GM12878 (cell line): Measurements from ENCODE around the gene CDH5. TPM values are rescaled to one million over a fixed set of nuclear protein-coding genes. Genes with fewer than 3 reads are reported as not detected.

ENCODE experiments used
- ATAC-seq: fragments of 200-7000 bp; cut with Tn5 transposase; 3 replicates; pipeline ENCODE4 v1.9.1; 2020; ENCODE audit warnings: mild to moderate bottlenecking, moderate library complexity
- BruUV-seq: library from RNA; stranded (reverse); fragments of 400-500 nt; replicated peaks from 2 replicates; lab custom pipeline; 2021; lab: Mats Ljungman, UMichigan
- CTCF ChIA-PET: fragments of 300-600 bp; sonication (Branson Sonifier 250); formaldehyde crosslinking; extraction: SDS; loops from one replicate; lab custom pipeline; 2021; ENCODE audit warnings: inconsistent platforms; lab: Yijun Ruan, JAX
- POLR2A ChIA-PET: fragments of 350-600 bp; formaldehyde crosslinking; extraction: SDS; loops from one replicate; lab custom pipeline; 2021; ENCODE audit warnings: inconsistent platforms; lab: Charles Lee
- RAD21 ChIA-PET: fragments of 300-600 bp; sonication (Branson Sonifier 250); formaldehyde crosslinking; loops from one replicate; lab custom pipeline; 2023; ENCODE audit warnings: antibody characterized with exemption; ENCODE audit not compliant: unreplicated experiment; lab: Charles Lee
- SMC1A ChIA-PET: fragments of 300-600 bp; sonication (Branson Sonifier 250); formaldehyde crosslinking; loops from one replicate; lab custom pipeline; 2023; ENCODE audit not compliant: unreplicated experiment, uncharacterized antibody; lab: Charles Lee
- DNase-seq: peaks from one replicate; pipeline ENCODE4 v3.0.0-alpha.2; 2011; ENCODE audit warnings: low read depth, low spot score
- FAIRE-seq: peaks from 3 replicates; lab custom pipeline; 2011; peaks lifted over from hg19 to GRCh38; lab: Jason Lieb, UNC
- H2AFZ ChIP-seq: 2 replicates; pipeline ENCODE4 v1.6.0; 2011; ENCODE audit warnings: low read depth, low read length, control low read depth; ENCODE audit not compliant: control insufficient read depth
- H3K27ac ChIP-seq: 2 replicates; pipeline ENCODE4 v1.5.1; 2011; ENCODE audit warnings: control low read depth; ENCODE audit not compliant: control insufficient read depth, insufficient read depth
- H3K27me3 ChIP-seq, 2 experiments: replicated peaks in 1 of 2; 2 replicates each; pipeline versions ENCODE4 v1.6.0 to v1.6.1; 2011; ENCODE audit warnings: low read length in 1 of 2; ENCODE audit not compliant: control insufficient read depth in 2 of 2, insufficient read depth in 2 of 2
- H3K36me3 ChIP-seq, 2 experiments: 2 replicates each; pipeline ENCODE4 v1.5.1; 2011; ENCODE audit warnings: low read length in 1 of 2; ENCODE audit not compliant: control insufficient read depth in 2 of 2, insufficient read depth in 2 of 2
- H3K4me1 ChIP-seq: 2 replicates; pipeline ENCODE4 v1.6.1; 2011; ENCODE audit warnings: mild to moderate bottlenecking, low read length, moderate library complexity, mixed read lengths; ENCODE audit not compliant: control insufficient read depth, insufficient read depth
- H3K4me2 ChIP-seq: 2 replicates; pipeline ENCODE4 v1.6.0; 2011; ENCODE audit warnings: control low read depth; ENCODE audit not compliant: control insufficient read depth, insufficient read depth
- H3K4me3 ChIP-seq: fragments of 200-600 bp; sonication (generic); 2 replicates; pipeline ENCODE4 v1.5.1; 2016
- H3K79me2 ChIP-seq: 2 replicates; pipeline ENCODE4 v1.6.0; 2011; ENCODE audit warnings: low read length; ENCODE audit not compliant: control insufficient read depth, insufficient read depth
- H3K9ac ChIP-seq: 2 replicates; pipeline ENCODE4 v1.8.0; 2011; ENCODE audit warnings: low read length, control low read depth, mixed read lengths; ENCODE audit not compliant: control insufficient read depth, insufficient read depth
- H3K9me3 ChIP-seq: replicated peaks from 3 replicates; pipeline ENCODE4 v1.5.1; 2011; ENCODE audit warnings: mild to moderate bottlenecking, low read length; ENCODE audit not compliant: control insufficient read depth, insufficient read depth
- H4K20me1 ChIP-seq: 2 replicates; pipeline ENCODE4 v1.6.0; 2011; ENCODE audit not compliant: control insufficient read depth, insufficient read depth
- BMI1 ChIP-seq: fragments of 450-650 bp; IDR thresholded peaks from 2 replicates; pipeline ENCODE4 v1.6.1; 2016; ENCODE audit warnings: mild to moderate bottlenecking, moderate library complexity, borderline replicate concordance
- ESRRA ChIP-seq: IDR thresholded peaks from 2 replicates; pipeline ENCODE4 v1.6.1; 2012; ENCODE audit warnings: mild to moderate bottlenecking, low read length, improper control_type of control experiment
- TBL1XR1 ChIP-seq: IDR thresholded peaks from 2 replicates; pipeline ENCODE4 v1.6.1; 2012; ENCODE audit warnings: low read depth, low read length, improper control_type of control experiment
- ZNF207 ChIP-seq: fragments of 450-650 bp; IDR thresholded peaks from 2 replicates; pipeline ENCODE4 v1.6.1; 2014; ENCODE audit warnings: antibody characterized with exemption, mild to moderate bottlenecking, borderline replicate concordance
- WGBS: methylation state at CpG from one replicate; pipeline ENCODE4 v1.1.6; 2016; ENCODE audit warnings: low lambda C conversion rate; ENCODE audit not compliant: insufficient replicate concordance, insufficient coverage; ENCODE audit errors: missing lambda C conversion rate; 5-methylcytosine and 5-hydroxymethylcytosine counted together
- in situ Hi-C: fragments of 300-500 bp; cut with MboI; formaldehyde crosslinking; loops from 9 replicates; pipeline ENCODE4 v1.14.3; 2018; ENCODE audit warnings: mixed read lengths
- intact Hi-C: fragments of 100-400 bp; cut with micrococcal nuclease; formaldehyde crosslinking; loops from one replicate; pipeline ENCODE4 v1.14.2; 2022; ENCODE audit not compliant: unreplicated experiment
- polyA plus RNA-seq, 11 experiments: library from polyadenylated mRNA; depleted of rRNA in 4 of 11; unstranded in 6 of 11; stranded (reverse) in 5 of 11; fragments of >200 nt; fragmentation: Nextera tagmentation in 4 of 11; fragmentation: Illumina TruSeq in 1 of 11; extraction: Ambion mirVana in 4 of 11; extraction: Trizol in 1 of 11; gene quantifications; 1 replicate in 1 of 11; 2 replicates in 10 of 11; pipeline versions ENCODE4 v1.2.1 to v1.2.3, GENCODE V29; 2011 to 2016; ENCODE audit warnings: inconsistent platforms in 2 of 11, missing spikeins in 2 of 11, low read depth in 1 of 11
- total RNA-seq, 4 experiments: library from RNA; depleted of rRNA in 3 of 4; stranded (reverse); fragments of >200 nt in 3 of 4; fragmentation: Illumina TruSeq in 1 of 4; extraction: Trizol in 1 of 4; gene quantifications; 2 replicates each; pipeline versions ENCODE4 v1.2.1 to v1.2.3, GENCODE V29; 2013 to 2021
- TF ChIP-seq, protein P1 (sequence below): fragments of 450-650 bp; IDR thresholded peaks from 2 replicates; pipeline ENCODE4 v1.6.1; 2016; ENCODE audit warnings: mild to moderate bottlenecking
- TF ChIP-seq, protein P2 (sequence below), 3 experiments: IDR thresholded peaks in 2 of 3; conservative IDR thresholded peaks in 1 of 3; 2 replicates each; pipeline ENCODE4 v1.5.1; 2011; ENCODE audit warnings: low read depth in 3 of 3, low read length in 3 of 3, mild to moderate bottlenecking in 3 of 3, control low read depth in 2 of 3, moderate library complexity in 2 of 3, inconsistent platforms in 1 of 3, mixed read lengths in 1 of 3; ENCODE audit not compliant: control insufficient read depth in 2 of 3, insufficient read depth in 1 of 3; ENCODE audit errors: extremely low read depth in 1 of 3

The CDH5 gene
- total and polyA plus RNA-seq, 10 of the 15 experiments (the other 5 are each of a cell fraction or from before 2014, with no cell fraction given), result not detected

DNA sequence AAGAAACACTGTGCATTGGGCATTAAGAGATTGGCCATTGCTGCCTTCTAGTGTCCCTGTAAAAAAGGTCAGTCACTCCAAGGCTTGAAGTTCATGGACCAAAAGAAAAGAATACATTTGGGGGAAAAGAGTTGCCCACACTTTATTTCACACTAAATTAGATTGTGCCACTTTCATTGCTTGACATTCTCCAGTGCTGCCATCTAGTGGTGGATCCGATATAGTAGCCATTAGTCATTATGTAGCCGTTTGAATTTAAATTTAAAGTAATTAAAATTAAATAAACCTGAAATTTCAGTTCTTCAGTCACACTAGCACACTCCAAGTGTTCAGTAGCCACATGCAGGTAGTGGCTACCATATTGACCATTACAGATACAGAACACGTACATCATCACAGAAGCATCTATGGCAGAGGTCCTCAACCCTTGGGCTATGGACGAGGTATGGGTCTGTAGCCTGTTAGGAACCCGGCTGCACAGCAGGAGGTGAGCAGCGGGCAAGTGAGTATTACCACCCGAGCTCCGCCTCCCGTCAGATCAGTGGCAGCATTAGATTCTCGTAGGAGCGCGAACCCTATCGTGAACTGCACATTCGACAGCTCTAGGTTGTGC is 21.9 kb upstream of the CDH5 start:
- TF ChIP-seq TBL1XR1, result no peak
- no peak for TF ChIP-seq ESRRA
- no peak for TF ChIP-seq ZNF207
- TF ChIP-seq BMI1, result no peak
- TF ChIP-seq, protein P1, sequence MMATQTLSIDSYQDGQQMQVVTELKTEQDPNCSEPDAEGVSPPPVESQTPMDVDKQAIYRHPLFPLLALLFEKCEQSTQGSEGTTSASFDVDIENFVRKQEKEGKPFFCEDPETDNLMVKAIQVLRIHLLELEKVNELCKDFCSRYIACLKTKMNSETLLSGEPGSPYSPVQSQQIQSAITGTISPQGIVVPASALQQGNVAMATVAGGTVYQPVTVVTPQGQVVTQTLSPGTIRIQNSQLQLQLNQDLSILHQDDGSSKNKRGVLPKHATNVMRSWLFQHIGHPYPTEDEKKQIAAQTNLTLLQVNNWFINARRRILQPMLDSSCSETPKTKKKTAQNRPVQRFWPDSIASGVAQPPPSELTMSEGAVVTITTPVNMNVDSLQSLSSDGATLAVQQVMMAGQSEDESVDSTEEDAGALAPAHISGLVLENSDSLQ, result no peak
- TF ChIP-seq, protein P2, sequence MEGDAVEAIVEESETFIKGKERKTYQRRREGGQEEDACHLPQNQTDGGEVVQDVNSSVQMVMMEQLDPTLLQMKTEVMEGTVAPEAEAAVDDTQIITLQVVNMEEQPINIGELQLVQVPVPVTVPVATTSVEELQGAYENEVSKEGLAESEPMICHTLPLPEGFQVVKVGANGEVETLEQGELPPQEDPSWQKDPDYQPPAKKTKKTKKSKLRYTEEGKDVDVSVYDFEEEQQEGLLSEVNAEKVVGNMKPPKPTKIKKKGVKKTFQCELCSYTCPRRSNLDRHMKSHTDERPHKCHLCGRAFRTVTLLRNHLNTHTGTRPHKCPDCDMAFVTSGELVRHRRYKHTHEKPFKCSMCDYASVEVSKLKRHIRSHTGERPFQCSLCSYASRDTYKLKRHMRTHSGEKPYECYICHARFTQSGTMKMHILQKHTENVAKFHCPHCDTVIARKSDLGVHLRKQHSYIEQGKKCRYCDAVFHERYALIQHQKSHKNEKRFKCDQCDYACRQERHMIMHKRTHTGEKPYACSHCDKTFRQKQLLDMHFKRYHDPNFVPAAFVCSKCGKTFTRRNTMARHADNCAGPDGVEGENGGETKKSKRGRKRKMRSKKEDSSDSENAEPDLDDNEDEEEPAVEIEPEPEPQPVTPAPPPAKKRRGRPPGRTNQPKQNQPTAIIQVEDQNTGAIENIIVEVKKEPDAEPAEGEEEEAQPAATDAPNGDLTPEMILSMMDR (IDR thresholded peaks at IDR 0.05 in 2 of 3, conservative IDR thresholded peaks at IDR 0.05 in 1 of 3; ENCODE audit: control insufficient read depth in 2 of 3, extremely low read depth in 1 of 3, insufficient read depth in 1 of 3, low read depth in 3 of 3, low read length in 3 of 3), result peak; percentile 50 to 73 (median 53); a peak in 5 of 6 replicates
- TF ChIP-seq, all 136 proteins: peak for 1
- FAIRE-seq (peak; percentile 92), ATAC-seq (peak; percentile 66), DNase-seq (no peak)
- H3K79me2 ChIP-seq, result no peaks in the 10 kb centered on the region
- intact Hi-C loops, result loop anchor here (2.0 kb wide), 1 partner anchor 70 kb away; no protein-coding TSS in a partner anchor
- no TSS peak for BruUV-seq
- no peak overlapping the region for H3K27ac ChIP-seq
- RAD21 ChIA-PET, result interaction anchor here (0.8 kb wide), 1 partner anchor 69 kb away, joined by 4 read pairs; no protein-coding TSS in a partner anchor
- H4K20me1 ChIP-seq, result 0 out of 2 replicates have a peak, but pooled peaks cover 2% of the 10 kb centered on the region
- CTCF ChIA-PET, result interaction anchor here (0.8 to 4.8 kb wide), 15 partner anchors 9 to 245 kb away, joined by 3 to 33 read pairs (median 4); no protein-coding TSS in a partner anchor
- no peak overlapping the region for H2AFZ ChIP-seq
- no peak overlapping the region for H3K4me2 ChIP-seq
- POLR2A ChIA-PET, result no interaction called here
- peaks cover 0 to 1% of the 10 kb centered on the region in 2 experiments; a peak in 1 of 4 replicates for H3K27me3 ChIP-seq
- no peaks in the 10 kb centered on the region for H3K4me1 ChIP-seq
- WGBS, result 45% methylated on average over 14 of the region's 14 CpGs
- in situ Hi-C loops, result no loop called here
- no peaks in the 10 kb centered on the region for H3K9me3 ChIP-seq
- H3K9ac ChIP-seq, result no peak overlapping the region
- no peaks in the 10 kb centered on the region for H3K36me3 ChIP-seq
- SMC1A ChIA-PET, result interaction anchor here (1.0 kb wide), 1 partner anchor 62 kb away, joined by 3 read pairs; no protein-coding TSS in a partner anchor
- H3K4me3 ChIP-seq, result no peak overlapping the region
